Gastrocnemius medialis (tissue), 4 donors: ENCODE measurements around the gene PDCD5.

ENCODE experiments used
- CTCF ChIP-seq, 5 experiments: fragments of 450-650 bp in 3 of 5; fragments of 200-600 bp in 2 of 5; sonication (generic) in 2 of 5; IDR thresholded peaks in 4 of 5; conservative IDR thresholded peaks in 1 of 5; 1 replicate in 4 of 5; 2 replicates in 1 of 5; pipeline ENCODE4 v1.5.1; 2016 to 2019; ENCODE audit warnings: antibody characterized with exemption in 5 of 5, mild to moderate bottlenecking in 3 of 5, moderate library complexity in 3 of 5
- POLR2A ChIP-seq, 2 donors: fragments of 450-650 bp; IDR thresholded peaks; one replicate each; pipeline ENCODE4 v1.6.1; 2017; ENCODE audit warnings: antibody characterized with exemption in 2 of 2, mild to moderate bottlenecking in 2 of 2, moderate library complexity in 2 of 2

- TF ChIP-seq CTCF (IDR thresholded peaks at IDR 0.05 in 4 of 5, conservative IDR thresholded peaks at IDR 0.05 in 1 of 5) (no peak), POLR2A (IDR thresholded peaks at IDR 0.05) (no peak)
These were observed 32.0 kb downstream of the PDCD5 start for GRCh38 chr19:32613008-32613407.
